Stimulated activated CD4-positive, alpha-beta T cell treated with anti-CD3 and anti-CD28 coated beads, TNF-alpha, amount 100 ng/mL, for 48 hours (primary cell): Measurements from ENCODE around the gene MCM3.

Experiments used
- DNase-seq, 3 donors: peaks; one replicate each; pipeline ENCODE4 v3.0.0-alpha.2; 2020; ENCODE audit warnings: low read depth in 3 of 3

The MCM3 gene

GRCh38 chr6:52303178-52303577, 18.6 kb upstream of the MCM3 start:
- no peak for DNase-seq

GRCh38 chr6:52301326-52301725, 16.8 kb upstream of the MCM3 start:
- no peak for DNase-seq

DNA sequence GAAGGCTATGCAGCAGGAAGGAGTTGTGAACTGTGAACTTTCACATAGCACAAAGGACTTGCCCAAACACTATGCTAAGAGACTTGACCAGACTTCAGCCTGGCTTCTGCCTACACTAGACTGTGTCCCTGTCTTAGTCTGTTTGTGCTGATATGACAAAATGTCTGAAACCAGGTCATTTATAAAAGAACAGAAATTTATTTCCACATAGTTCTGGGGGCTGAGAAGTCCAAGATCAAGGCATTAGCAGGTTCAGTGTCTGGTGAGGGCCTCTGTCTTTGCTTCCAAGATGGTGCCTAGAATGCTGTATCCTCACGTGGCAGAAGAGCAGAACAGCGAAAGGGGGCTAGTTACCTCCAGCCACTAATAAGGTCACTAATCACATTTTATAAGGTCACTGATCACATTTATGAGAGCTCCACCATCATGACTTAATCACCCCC, 16.0 kb upstream of the MCM3 start:
- DNase-seq, result no peak

- DNase-seq, result no peak
Observed at GRCh38 chr6:52299653-52300052, 15.1 kb upstream of the MCM3 start.

DNA sequence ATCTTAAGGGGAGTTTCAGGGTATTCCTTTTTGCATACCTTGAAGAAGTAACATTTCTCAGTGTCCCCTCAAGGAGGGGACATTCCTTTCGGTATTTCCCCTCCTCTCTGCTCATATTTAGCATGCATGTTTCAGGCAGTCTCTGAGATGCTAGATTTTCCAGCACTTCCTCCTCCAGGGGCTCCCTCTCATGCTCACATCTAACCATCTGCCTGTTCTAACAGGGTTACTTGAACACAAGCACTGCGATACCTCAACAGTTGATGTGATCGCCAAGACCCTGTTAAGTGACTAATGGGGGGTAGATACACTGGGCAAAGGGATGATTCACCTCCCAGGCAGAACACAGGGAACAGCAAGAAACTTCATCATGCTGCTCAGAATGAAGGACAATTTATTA, 12.9 kb upstream of the MCM3 start:
- no peak for DNase-seq

DNA sequence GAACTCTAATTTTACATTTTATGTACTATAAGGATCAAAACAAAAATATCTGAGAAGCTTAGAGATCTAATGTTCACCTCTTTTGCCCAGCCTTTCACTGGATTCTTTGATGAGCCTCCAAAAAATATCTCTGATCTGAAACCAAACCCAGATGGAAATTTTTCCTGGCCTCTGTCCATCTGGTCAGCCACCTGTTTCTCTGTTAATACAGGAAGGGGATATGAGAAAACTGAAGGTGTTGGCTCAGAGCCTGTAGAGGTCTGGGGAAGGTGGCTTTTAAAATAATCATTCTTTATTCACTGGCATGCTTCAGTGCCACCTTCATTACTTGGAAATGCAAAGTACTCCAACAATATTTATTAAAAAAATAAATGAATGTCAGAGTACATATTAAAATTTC, 8.5 kb upstream of the MCM3 start:
- DNase-seq, result no peak

DNA sequence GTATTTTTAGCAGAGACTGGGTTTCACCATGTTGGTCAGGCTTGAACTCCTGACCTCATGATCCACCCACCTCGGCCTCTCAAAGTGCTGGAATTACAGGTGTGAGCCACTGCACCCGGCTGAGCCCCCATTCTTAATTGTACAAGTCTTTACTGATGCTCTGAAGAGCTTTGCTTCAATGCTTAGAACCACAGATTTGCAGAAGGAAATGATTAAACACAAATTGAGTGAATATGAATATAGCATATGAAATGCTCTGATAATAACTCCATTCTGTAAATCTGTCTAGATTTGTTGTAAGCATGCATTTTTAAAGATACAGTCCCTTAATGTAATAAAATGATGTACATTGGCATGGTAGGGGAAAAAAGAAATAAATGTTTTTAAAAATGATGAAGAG, 4.3 kb upstream of the MCM3 start:
- no peak for DNase-seq

DNA sequence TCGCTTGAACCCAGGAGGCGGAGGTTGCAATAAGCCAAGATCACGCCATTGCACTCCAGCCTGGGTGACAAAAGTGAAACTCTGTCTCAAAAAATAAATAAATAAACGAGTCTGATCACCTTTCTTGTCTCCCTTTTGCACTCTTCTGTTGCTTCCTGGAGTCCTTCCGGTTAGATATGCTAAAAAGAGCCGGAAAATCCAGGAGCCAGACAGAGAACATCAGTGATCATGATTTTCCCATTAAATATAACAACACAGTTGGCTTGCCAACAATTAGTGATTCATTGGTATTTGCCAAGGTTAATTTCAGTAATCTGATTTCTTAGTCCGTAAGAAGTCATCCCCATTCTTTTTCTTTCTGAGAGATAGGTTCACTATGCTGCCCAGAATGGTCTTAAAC, 3.7 kb upstream of the MCM3 start:
- DNase-seq, result no peak

DNA sequence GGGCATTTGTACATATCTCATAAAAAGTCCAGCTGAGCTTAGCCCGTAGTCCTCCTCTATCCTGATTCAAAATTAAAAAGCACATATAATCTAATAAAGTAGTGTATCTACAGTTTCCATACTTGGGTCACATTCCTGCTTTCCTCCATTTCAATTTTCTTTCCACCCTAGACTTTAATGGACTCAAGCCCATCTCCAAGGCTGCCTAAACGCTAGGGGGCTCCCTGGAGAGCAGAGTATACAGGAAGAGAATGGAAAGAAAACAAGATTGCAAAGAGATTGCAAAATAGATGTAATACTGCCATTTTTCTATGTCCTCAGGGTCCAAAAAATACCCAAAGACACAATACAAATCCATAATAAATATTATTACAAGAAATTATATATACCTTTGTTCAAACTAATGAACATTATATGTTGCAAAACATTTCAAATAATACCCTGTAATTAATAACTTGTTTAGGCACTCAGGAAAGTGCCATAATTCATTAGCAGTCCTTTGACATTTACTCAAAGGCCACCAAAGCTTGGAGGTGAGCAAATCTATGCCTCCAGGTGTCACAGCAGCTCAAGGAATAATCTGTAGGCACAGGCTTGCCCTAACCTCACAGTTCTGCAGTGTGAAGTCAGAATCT, 2.4 kb upstream of the MCM3 start:
- DNase-seq, result peak; percentile 19 to 67 (median 32)

- no peak for DNase-seq
Observed at GRCh38 chr6:52285177-52286068, 881 bp upstream of the MCM3 start.

DNA sequence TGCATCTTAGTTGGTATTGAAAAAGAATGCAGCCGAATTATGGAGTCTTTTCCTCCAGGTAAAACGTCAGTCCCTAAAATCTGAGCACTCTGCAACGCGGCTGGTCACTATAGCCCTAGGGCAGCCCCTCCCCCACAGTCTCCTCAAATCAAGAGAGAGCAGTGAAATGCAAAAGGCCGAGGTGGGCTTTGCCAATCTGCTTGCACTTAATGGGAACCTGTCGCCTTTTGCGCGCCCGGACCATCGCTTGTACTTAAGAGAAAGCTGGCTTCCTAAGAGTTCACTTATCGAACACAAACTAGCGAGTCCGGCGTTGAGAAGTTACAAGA, 447 bp downstream of the MCM3 start:
- peak; percentile 27 to 43 (median 43) for DNase-seq

DNA sequence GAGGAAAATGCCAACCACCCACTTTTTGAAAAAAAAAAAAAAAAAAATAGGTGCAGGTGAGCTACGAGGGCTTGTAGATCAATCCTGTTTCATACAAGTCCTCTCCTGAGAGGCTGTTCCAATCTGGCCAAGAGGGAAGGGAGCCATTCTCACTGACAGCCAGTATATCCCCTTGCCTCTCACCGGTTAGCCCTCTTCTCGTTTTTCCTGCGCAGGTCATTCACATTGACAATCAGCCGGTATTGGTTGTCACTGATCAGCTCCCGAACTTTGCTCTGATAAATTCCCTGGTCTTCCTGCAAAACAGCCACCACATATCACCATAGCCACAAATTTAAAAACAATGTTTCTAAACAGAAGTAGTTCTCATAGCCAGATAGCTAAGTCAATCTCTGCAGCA, 1.4 kb downstream of the MCM3 start:
- DNase-seq, result no peak

DNA sequence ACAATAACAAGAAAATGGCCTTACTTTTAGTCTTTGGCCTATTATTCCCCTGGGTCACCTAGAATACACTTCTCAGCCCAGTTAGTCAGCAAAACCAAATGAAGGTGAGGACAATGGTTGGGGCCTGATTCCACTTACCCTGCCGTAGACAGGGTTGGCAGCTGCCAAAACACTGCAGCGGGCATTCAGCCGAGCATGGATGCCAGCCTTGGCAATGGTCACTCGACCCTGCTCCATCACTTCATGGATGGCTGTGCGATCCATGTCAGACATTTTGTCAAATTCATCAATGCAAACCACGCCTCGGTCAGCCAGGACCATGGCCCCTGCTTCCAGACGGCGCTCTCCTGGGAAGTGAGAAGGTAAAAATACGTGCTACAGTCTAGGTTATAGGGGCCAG, 8.4 kb downstream of the MCM3 start:
- no peak for DNase-seq

DNA sequence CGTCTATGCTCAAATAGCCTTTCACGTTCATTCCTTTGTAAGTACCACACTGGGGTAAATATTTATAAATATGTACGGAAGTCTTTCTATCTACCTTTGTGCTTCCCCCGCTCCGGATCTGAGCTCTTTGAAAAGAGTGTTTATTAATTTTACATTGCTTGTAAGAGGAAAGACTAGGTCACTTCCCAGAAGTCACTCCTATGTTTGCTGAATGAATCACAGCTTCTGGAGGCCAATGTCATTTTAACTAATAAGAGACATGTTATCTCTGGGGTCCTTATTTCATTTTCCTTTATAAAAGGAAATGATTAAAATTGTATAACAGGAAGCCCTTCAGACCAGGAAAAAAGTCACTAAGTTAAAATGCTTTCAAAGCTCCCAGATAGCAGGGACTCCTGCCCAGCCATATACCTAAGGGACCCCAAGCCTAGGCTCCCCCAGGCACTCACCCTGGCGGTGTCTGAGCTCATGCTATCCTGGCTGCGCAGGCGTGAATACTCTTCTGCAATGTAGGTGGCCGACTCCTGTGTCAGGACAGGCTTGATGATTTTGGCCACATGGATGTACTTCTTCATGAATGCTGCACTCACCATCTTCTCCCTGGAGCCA, 12.6 kb downstream of the MCM3 start:
- no peak for DNase-seq

DNA sequence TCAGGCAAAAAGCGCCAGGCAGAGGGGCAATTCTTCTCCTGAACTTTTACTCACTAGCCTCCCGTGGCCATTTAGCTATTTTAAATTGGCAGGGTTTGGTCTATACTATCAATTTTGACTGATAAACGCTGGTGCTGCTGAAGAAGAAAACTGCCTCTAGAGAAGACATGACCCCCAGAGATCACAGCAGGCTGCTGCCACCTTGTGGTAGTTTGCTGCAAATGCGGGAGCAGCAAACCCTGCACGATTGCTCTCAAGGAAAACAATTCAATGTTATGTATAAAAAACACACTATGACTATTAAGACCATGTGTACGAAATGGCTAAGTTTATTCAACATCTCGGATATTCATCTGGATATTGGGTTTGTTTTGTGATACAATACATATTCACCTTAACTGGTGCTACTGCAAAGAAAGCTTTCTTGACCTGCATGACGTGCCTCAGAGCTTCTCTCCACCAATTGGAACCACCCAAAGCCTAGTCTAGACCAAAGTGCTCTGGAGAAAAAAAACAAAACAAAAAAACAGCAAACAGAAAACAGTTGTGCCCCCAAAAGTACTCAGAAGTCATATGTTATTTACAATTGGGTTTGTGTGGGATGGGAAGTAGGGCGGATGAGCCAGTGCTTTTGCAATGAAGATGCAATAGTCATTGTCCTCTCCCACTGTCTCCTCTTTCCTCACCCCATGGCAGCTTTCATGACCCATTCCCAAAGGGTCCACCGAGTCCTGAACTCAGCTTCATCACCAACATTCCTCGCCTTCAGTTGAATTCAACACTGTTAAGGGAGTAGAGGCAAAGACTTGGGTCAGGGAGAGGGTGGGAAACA, 20.6 kb downstream of the MCM3 start:
- peak; percentile 42 to 58 (median 49) for DNase-seq

GRCh38 chr6:52262620-52263344, 21.8 kb downstream of the MCM3 start:
- no peak for DNase-seq

DNA sequence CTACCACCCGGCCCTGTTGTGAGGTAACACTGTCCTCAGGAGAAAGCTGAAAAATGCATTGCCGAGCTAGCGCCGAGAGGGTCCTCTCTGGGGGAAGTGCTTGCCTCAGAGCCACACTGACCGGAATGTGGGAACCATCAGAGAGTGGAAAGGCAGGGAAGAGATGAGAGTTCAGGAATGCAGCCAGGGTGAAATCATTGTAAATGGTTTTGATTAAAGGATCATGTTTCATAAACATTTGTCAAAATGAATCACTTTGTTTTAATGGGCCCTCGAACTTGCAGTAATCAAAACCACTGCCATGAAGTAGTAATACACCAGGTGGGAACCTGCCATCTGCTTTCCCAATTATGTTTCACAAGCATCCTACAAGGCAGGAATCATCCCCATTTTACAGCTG, 23.3 kb downstream of the MCM3 start:
- DNase-seq, result no peak

DNA sequence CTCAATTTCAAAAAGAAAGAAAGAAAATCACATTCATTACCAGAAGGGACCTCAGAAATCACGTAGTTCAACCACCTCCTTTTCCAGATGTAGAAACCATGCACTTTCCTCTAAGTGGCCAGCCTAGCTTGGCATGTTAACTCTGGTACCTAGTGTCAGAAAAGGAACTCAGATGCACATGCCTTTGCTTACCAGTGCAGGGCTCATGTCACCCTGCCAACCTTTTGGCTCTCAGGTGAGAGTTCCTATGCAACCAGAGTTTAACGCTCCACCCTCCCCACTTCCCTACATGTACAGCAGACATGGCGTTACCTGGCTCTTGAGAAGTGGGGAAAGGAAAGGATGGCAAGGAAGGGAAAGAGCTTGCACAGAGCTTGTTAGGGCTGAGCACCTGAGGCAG, 23.9 kb downstream of the MCM3 start:
- no peak for DNase-seq

DNA sequence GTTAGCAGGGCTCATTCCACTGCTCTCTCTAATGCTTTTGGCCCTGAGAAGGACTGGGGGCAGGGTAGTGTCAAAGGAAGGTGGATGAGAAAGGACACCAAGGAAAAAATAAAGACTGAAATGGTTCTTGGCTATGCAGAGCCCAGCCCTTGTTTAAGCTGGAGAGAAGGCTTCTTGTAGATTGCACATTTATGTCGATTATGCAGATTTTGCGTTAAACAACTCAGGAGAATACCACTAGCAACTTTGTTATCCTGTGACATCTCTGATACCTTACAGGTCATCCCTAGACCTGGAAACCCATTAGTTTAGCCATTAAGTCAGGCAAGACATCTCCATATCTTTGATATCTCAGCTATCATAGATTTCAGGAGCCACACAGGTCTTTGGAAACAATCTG, 29.1 kb downstream of the MCM3 start:
- DNase-seq, result no peak

DNA sequence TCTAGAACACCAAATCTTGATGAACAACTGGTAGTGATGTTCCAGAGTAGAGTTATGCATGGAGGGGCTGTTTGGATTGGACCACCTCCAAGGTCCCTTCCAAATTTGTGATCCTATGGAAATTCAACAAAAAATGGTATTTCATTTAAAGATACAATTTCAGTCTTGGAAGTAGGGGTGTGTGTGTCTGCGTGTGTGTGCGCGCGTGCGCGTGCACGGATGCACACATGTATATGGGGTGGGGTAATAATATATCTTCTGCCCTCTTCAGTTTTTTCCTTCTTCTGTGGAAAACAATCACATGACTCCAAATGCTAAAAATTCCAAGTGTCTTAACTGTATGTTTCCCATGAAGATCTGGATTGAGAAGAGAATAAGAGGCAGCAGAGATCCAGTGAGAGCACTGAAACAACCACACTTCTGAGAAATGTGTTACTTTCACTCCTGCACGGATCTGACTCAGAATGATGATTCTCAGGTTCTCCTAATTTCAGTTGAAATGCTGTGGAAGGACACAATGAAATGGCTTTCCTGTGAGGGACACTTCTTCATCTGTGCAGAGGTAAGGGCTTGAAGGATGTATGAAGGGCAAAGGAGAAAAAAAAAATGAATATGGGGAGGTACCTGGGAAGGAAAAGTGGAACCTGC, 29.7 kb downstream of the MCM3 start:
- DNase-seq, result no peak

- DNase-seq, result peak in 2 of 3 donors; percentile 29 to 37
Observed at GRCh38 chr6:52253494-52253893, 31.0 kb downstream of the MCM3 start.
